Panc1 (cell line): ENCODE results near the gene ZGRF1. TPM values are rescaled to one million over a fixed set of nuclear protein-coding genes. Genes with fewer than 3 reads are reported as not detected.

Source experiments
- ATAC-seq: fragments of 200-7000 bp; cut with Tn5 transposase; 2 replicates; pipeline ENCODE4 v1.9.1; 2020; ENCODE audit warnings: mild to moderate bottlenecking, moderate library complexity
- BruUV-seq: library from RNA; stranded (reverse); fragments of 400-500 nt; replicated peaks from 2 replicates; lab custom pipeline; 2021; lab: Mats Ljungman, UMichigan
- CTCF ChIA-PET: fragments of 300-600 bp; sonication (Branson Sonifier 250); formaldehyde crosslinking; loops from one replicate; lab custom pipeline; 2022; ENCODE audit warnings: antibody characterized with exemption; lab: Charles Lee
- POLR2A ChIA-PET: fragments of 300-600 bp; sonication (Branson Sonifier 250); formaldehyde crosslinking; loops from one replicate; lab custom pipeline; 2022; ENCODE audit warnings: antibody characterized with exemption; lab: Charles Lee
- DNase-seq: peaks from one replicate; pipeline ENCODE4 v3.0.0-alpha.2; 2010; ENCODE audit warnings: low read depth, low spot score
- H3K27ac ChIP-seq: 2 replicates; pipeline ENCODE4 v1.5.1; 2011; ENCODE audit warnings: mild to moderate bottlenecking, low read length, inconsistent platforms
- H3K27me3 ChIP-seq: fragments of 200-500 bp; sonication (Bioruptor generic); 2 replicates; pipeline ENCODE4 v1.6.0; 2014; ENCODE audit warnings: low read length, inconsistent platforms; ENCODE audit not compliant: control insufficient read depth, insufficient read depth
- H3K36me3 ChIP-seq: fragments of 200-500 bp; sonication (Bioruptor generic); 2 replicates; pipeline ENCODE4 v1.5.1; 2014; ENCODE audit warnings: inconsistent platforms, mild to moderate bottlenecking, low read length, moderate library complexity; ENCODE audit not compliant: control insufficient read depth, insufficient read depth
- H3K4me1 ChIP-seq: 2 replicates; pipeline ENCODE4 v1.5.1; 2011; ENCODE audit warnings: inconsistent platforms, mild to moderate bottlenecking, low read length, moderate library complexity; ENCODE audit not compliant: control insufficient read depth, insufficient read depth
- H3K4me3 ChIP-seq, 2 experiments: 2 replicates each; pipeline ENCODE4 v1.5.1; 2011 to 2012; ENCODE audit warnings: low read depth in 2 of 2, low read length in 2 of 2, mild to moderate bottlenecking in 2 of 2, inconsistent platforms in 1 of 2, moderate library complexity in 1 of 2
- H3K9me3 ChIP-seq: fragments of 200-500 bp; sonication (Bioruptor generic); 2 replicates; pipeline ENCODE4 v1.5.1; 2014; ENCODE audit warnings: low read depth, mild to moderate bottlenecking, inconsistent platforms, low read length, moderate library complexity; ENCODE audit not compliant: control insufficient read depth, insufficient read depth
- POLR2AphosphoS5 ChIP-seq: IDR thresholded peaks from 2 replicates; pipeline ENCODE4 v1.6.1; 2012; ENCODE audit warnings: mild to moderate bottlenecking, low read depth, low read length, moderate library complexity
- SIN3A ChIP-seq: IDR thresholded peaks from 2 replicates; pipeline ENCODE4 v1.6.1; 2012; ENCODE audit warnings: low read depth, mild to moderate bottlenecking, low read length, moderate library complexity, borderline replicate concordance; ENCODE audit not compliant: insufficient read depth
- TCF7L2 ChIP-seq: IDR thresholded peaks from 2 replicates; pipeline ENCODE4 v1.6.1; 2011; ENCODE audit warnings: mild to moderate bottlenecking, low read depth, low read length, inconsistent platforms
- in situ Hi-C: cut with HindIII; loops from 2 replicates; pipeline ENCODE4 v1.10.0; 2016; ENCODE audit warnings: low sequenced_read_pairs, low pct_unique_long_range_greater_than_20kb
- intact Hi-C: fragments of 100-400 bp; cut with micrococcal nuclease; formaldehyde crosslinking; loops from one replicate; pipeline ENCODE4 v1.10.0; 2022; ENCODE audit not compliant: unreplicated experiment
- total RNA-seq: library from RNA; stranded (reverse); gene quantifications from one replicate; pipeline ENCODE4 v1.2.1, GENCODE V29; 2021; ENCODE audit not compliant: unreplicated experiment
- TF ChIP-seq, protein P1 (sequence below): fragments of 450-650 bp; IDR thresholded peaks from 2 replicates; pipeline ENCODE4 v1.5.1; 2017; ENCODE audit warnings: mild to moderate bottlenecking
- TF ChIP-seq, protein P2 (sequence below), 2 experiments: IDR thresholded peaks; 2 replicates each; pipeline ENCODE4 v1.6.1; 2011 to 2012; ENCODE audit warnings: low read depth in 2 of 2, control low read depth in 1 of 2, low read length in 1 of 2, mild to moderate bottlenecking in 1 of 2, moderate library complexity in 1 of 2; ENCODE audit not compliant: insufficient read depth in 1 of 2

The ZGRF1 gene
- total RNA-seq, 1 experiment from 2014 or later = 7.4 TPM

DNA sequence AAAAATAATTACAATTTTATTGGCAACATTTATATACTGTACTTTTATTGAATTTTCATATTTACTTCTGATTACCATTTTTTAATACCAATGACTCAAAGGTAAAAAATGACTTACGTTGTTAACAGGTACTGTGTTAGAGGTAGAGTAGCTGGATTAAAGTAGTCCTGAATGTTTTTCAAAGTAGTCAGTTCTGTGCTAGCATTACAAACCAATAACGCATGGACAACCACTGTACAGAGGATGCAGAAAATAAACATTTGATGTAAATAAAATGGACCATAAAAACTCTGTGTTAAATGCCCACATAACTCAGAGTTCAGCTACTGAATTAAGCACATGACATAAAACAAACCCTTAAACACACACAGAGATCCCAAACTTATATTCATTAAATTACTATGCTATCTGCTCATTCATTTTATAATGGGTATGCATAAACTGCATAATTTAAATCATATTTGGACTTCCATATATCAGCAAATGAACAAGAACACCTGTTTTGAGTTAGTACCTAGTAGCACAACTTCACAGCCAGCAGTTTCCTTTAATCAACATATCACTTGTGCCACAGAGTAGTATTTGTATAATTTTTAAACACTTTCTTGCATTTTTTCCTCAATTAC, 74.3 kb downstream of the ZGRF1 start:
- no peaks in the 10 kb centered on the region for H3K27me3 ChIP-seq
- DNase-seq = no peak
- intact Hi-C loops = no loop called here
- ChIA-PET POLR2A (no interaction called here), CTCF (no interaction called here)
- in situ Hi-C loops = no loop called here
- no peaks in the 10 kb centered on the region for H3K9me3 ChIP-seq
- H3K4me3 ChIP-seq = no peak overlapping the region
- H3K27ac ChIP-seq = no peak overlapping the region
- no peak for ATAC-seq
- BruUV-seq = no TSS peak
- TF ChIP-seq, protein P1, sequence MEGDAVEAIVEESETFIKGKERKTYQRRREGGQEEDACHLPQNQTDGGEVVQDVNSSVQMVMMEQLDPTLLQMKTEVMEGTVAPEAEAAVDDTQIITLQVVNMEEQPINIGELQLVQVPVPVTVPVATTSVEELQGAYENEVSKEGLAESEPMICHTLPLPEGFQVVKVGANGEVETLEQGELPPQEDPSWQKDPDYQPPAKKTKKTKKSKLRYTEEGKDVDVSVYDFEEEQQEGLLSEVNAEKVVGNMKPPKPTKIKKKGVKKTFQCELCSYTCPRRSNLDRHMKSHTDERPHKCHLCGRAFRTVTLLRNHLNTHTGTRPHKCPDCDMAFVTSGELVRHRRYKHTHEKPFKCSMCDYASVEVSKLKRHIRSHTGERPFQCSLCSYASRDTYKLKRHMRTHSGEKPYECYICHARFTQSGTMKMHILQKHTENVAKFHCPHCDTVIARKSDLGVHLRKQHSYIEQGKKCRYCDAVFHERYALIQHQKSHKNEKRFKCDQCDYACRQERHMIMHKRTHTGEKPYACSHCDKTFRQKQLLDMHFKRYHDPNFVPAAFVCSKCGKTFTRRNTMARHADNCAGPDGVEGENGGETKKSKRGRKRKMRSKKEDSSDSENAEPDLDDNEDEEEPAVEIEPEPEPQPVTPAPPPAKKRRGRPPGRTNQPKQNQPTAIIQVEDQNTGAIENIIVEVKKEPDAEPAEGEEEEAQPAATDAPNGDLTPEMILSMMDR = no peak
- H3K4me1 ChIP-seq = no peaks in the 10 kb centered on the region
- H3K36me3 ChIP-seq = no peaks in the 10 kb centered on the region

DNA sequence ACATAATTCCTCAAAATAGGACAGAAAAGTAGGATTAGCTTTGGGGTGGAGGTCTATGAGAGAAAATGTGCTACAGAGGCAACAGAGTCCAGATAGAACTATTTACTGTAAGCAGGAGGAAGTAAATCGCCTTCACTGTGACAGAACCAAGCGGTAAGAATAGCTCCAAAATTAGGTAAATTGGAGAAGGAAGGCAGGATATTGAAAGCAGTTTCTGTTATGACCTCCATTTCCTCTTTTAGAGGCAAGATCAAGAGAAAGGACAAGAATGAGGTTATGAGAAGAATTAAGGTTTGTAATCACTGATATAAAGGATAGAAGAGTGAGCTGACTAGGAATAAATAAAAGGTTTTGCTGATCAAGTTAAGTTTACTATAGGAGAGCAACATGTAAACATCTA, 76.6 kb downstream of the ZGRF1 start:
- Histone ChIP-seq H3K4me3 (no peak overlapping the region), H3K27ac (no peak overlapping the region), H3K9me3 (no peaks in the 10 kb centered on the region), H3K4me1 (no peaks in the 10 kb centered on the region), H3K27me3 (no peaks in the 10 kb centered on the region), H3K36me3 (no peaks in the 10 kb centered on the region)
- ChIA-PET CTCF (no interaction called here), POLR2A (no interaction called here)
- no TSS peak for BruUV-seq
- intact Hi-C loops = no loop called here
- DNase-seq = no peak
- TF ChIP-seq SIN3A (no peak), POLR2AphosphoS5 (no peak), TCF7L2 (no peak)
- TF ChIP-seq, protein P1 = no peak
- TF ChIP-seq, protein P2, sequence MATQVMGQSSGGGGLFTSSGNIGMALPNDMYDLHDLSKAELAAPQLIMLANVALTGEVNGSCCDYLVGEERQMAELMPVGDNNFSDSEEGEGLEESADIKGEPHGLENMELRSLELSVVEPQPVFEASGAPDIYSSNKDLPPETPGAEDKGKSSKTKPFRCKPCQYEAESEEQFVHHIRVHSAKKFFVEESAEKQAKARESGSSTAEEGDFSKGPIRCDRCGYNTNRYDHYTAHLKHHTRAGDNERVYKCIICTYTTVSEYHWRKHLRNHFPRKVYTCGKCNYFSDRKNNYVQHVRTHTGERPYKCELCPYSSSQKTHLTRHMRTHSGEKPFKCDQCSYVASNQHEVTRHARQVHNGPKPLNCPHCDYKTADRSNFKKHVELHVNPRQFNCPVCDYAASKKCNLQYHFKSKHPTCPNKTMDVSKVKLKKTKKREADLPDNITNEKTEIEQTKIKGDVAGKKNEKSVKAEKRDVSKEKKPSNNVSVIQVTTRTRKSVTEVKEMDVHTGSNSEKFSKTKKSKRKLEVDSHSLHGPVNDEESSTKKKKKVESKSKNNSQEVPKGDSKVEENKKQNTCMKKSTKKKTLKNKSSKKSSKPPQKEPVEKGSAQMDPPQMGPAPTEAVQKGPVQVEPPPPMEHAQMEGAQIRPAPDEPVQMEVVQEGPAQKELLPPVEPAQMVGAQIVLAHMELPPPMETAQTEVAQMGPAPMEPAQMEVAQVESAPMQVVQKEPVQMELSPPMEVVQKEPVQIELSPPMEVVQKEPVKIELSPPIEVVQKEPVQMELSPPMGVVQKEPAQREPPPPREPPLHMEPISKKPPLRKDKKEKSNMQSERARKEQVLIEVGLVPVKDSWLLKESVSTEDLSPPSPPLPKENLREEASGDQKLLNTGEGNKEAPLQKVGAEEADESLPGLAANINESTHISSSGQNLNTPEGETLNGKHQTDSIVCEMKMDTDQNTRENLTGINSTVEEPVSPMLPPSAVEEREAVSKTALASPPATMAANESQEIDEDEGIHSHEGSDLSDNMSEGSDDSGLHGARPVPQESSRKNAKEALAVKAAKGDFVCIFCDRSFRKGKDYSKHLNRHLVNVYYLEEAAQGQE (IDR thresholded peaks at IDR 0.05; ENCODE audit: insufficient read depth in 1 of 2, low read depth in 2 of 2, low read length in 1 of 2) = no peak
- in situ Hi-C loops = no loop called here
- ATAC-seq = no peak
